ENCODE results near the gene SLC39A11. TPM values are rescaled to one million over a fixed set of nuclear protein-coding genes. Genes with fewer than 3 reads are reported as not detected.

The SLC39A11 gene
- total RNA-seq, 1 experiment from 2014 or later, result 15.2 TPM

- peaks cover 28 to 40% of the 10 kb centered on the region in 2 experiments for H3K4me1 Mint-ChIP-seq
- no peak for DNase-seq
- H3K56ac ChIP-seq (ENCODE audit: insufficient read length, low read depth, low read length), result no peak overlapping the region
Measured at GRCh38 chr17:72619976-72620650, 472.4 kb downstream of the SLC39A11 start.

More at GRCh38 chr17:72619976-72620650, 472.4 kb downstream of the SLC39A11 start:
- Histone ChIP-seq H3K27ac (ENCODE audit: insufficient read length, low read depth, low read length) (no peak overlapping the region), H4K8ac (replicated peaks; ENCODE audit: insufficient read length, low read depth, low read length) (no peak overlapping the region), H3K14ac (ENCODE audit: insufficient read depth, low read length) (no peak overlapping the region), H2BK12ac (ENCODE audit: insufficient read length, low read depth, low read length) (no peak overlapping the region), H2BK15ac (ENCODE audit: low read depth, low read length) (no peak overlapping the region), H3K9me3 (ENCODE audit: control insufficient read depth, low read depth, low read length) (no peaks in the 10 kb centered on the region), H3K18ac (ENCODE audit: insufficient read length, low read depth, low read length) (no peak overlapping the region), H3K4ac (ENCODE audit: low read depth, low read length) (no peak overlapping the region), H3K4me2 (ENCODE audit: insufficient read depth, insufficient read length, low read length) (no peak overlapping the region), H2BK20ac (ENCODE audit: low read depth, low read length, poor library complexity, severe bottlenecking) (no peak overlapping the region), H3T11ph (ENCODE audit: low read length) (no peak overlapping the region), H3K79me1 (ENCODE audit: insufficient read depth, low read depth, low read length, poor library complexity, severe bottlenecking) (no peaks in the 10 kb centered on the region), H3K4me1 (ENCODE audit: insufficient read depth, low read length) (0 out of 2 replicates have a peak, but pooled peaks cover 5% of the 10 kb centered on the region), H4K20me1 (ENCODE audit: control insufficient read depth, insufficient read depth, insufficient read length) (no peaks in the 10 kb centered on the region), H2AK5ac (ENCODE audit: insufficient read length, low read length) (no peak overlapping the region), H2BK5ac (ENCODE audit: insufficient read length, low read length) (no peak overlapping the region), H3K27me3 (ENCODE audit: insufficient read depth, low read length) (no peaks in the 10 kb centered on the region), H2AFZ (ENCODE audit: low read length) (no peak overlapping the region), H3K9ac (ENCODE audit: extremely low read depth, insufficient read length, low read length) (no peak overlapping the region), H4K5ac (ENCODE audit: insufficient read length, low read depth, low read length) (no peak overlapping the region), H3K23me2 (ENCODE audit: insufficient read length, low read depth, low read length, poor library complexity, severe bottlenecking) (no peaks in the 10 kb centered on the region), H3K79me2 (ENCODE audit: insufficient read depth, low read length) (no peaks in the 10 kb centered on the region), H4K91ac (ENCODE audit: insufficient read length, low read depth, low read length) (no peak overlapping the region), H3K23ac (ENCODE audit: insufficient read length, low read depth, low read length) (no peak overlapping the region), H2BK120ac (ENCODE audit: low read depth, low read length, poor library complexity, severe bottlenecking) (no peak overlapping the region)
- no peaks in the 10 kb centered on the region for H3K9me3 Mint-ChIP-seq
- H3K27me3 Mint-ChIP-seq (ENCODE audit: low read depth), result peaks cover 23% of the 10 kb centered on the region
- no peak for TF ChIP-seq CTCF (conservative IDR thresholded peaks at IDR 0.05)
- H3K4me3 Mint-ChIP-seq, result no peak overlapping the region
- H3K36me3 Mint-ChIP-seq (ENCODE audit: insufficient read depth in 1 of 3, low read depth in 3 of 3), result no peaks in the 10 kb centered on the region
- no peak overlapping the region for H3K27ac Mint-ChIP-seq
- no CpG with 5 or more reads among the region's 7 CpGs for WGBS (ENCODE audit: extremely low coverage, insufficient read length, low lambda C conversion rate)
